Uterus (tissue), 2 donors: ENCODE measurements around the gene MARCO.

Source experiments
- POLR2A ChIP-seq, 2 donors: fragments of 450-650 bp; IDR thresholded peaks; one replicate each; pipeline ENCODE4 v1.6.1; 2016; ENCODE audit warnings: antibody characterized with exemption in 2 of 2, mild to moderate bottlenecking in 1 of 2, moderate library complexity in 1 of 2
- TF ChIP-seq, protein P1 (sequence below), 4 experiments: fragments of 200-600 bp in 2 of 4; fragments of 450-650 bp in 2 of 4; sonication (generic) in 2 of 4; IDR thresholded peaks; one replicate each; pipeline ENCODE4 v1.5.1; 2016 to 2019; ENCODE audit warnings: antibody characterized with exemption in 4 of 4, mild to moderate bottlenecking in 2 of 4, moderate library complexity in 1 of 4

DNA sequence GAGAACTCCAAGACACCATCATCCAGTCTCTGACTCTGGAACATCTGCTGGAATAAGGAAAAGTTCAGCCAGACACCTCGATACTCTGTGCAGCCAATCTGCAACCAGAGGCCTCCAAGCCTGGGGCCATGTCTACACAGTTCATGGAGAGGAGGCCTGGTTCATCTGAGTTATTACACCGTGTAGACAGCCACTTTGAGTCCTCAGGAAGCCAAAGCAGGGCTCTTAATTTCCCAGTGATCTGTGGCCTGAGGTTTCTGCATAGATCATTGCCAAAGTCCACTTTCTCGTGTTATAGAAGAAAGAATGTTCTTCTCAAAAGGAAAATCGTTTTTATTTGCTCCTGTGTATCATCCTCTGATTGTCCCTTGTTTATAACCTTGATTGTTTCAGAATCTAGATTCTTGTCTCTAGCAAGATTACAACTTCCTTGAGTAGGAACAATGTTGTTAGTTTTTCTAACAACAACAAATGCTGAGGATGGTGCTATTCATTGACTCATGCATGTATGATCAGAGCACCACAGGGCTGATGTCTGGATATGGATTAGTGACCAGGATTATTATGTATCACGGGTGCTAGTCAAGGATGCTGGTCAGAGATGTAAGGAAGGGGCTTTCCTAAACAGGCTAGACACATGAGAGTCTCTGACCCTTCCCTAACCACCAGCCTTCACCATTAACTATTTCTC is 30.7 kb upstream of the MARCO start:
- TF ChIP-seq, protein P1, sequence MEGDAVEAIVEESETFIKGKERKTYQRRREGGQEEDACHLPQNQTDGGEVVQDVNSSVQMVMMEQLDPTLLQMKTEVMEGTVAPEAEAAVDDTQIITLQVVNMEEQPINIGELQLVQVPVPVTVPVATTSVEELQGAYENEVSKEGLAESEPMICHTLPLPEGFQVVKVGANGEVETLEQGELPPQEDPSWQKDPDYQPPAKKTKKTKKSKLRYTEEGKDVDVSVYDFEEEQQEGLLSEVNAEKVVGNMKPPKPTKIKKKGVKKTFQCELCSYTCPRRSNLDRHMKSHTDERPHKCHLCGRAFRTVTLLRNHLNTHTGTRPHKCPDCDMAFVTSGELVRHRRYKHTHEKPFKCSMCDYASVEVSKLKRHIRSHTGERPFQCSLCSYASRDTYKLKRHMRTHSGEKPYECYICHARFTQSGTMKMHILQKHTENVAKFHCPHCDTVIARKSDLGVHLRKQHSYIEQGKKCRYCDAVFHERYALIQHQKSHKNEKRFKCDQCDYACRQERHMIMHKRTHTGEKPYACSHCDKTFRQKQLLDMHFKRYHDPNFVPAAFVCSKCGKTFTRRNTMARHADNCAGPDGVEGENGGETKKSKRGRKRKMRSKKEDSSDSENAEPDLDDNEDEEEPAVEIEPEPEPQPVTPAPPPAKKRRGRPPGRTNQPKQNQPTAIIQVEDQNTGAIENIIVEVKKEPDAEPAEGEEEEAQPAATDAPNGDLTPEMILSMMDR (IDR thresholded peaks at IDR 0.05), result no peak
- no peak for TF ChIP-seq POLR2A (IDR thresholded peaks at IDR 0.05)
